Astrocyte of the cerebellum (primary cell): ENCODE measurements around the gene ZDBF2.

Experiments used
- DNase-seq: peaks from one replicate; pipeline ENCODE4 v3.0.0-alpha.2; 2011; ENCODE audit warnings: low read depth
- H3K4me3 ChIP-seq: 2 replicates; pipeline ENCODE4 v1.5.1; 2011; ENCODE audit warnings: mild to moderate bottlenecking, low read depth, low read length, moderate library complexity
- in situ Hi-C: cut with HindIII; loops from 2 replicates; pipeline ENCODE4 v1.10.0; 2017; ENCODE audit warnings: low sequenced_read_pairs
- TF ChIP-seq, protein P1 (sequence below): IDR thresholded peaks from 2 replicates; pipeline ENCODE4 v1.5.1; 2012; ENCODE audit warnings: low read length, low read depth, moderate library complexity, mild to moderate bottlenecking; ENCODE audit errors: missing control alignments

Gene ZDBF2

DNA sequence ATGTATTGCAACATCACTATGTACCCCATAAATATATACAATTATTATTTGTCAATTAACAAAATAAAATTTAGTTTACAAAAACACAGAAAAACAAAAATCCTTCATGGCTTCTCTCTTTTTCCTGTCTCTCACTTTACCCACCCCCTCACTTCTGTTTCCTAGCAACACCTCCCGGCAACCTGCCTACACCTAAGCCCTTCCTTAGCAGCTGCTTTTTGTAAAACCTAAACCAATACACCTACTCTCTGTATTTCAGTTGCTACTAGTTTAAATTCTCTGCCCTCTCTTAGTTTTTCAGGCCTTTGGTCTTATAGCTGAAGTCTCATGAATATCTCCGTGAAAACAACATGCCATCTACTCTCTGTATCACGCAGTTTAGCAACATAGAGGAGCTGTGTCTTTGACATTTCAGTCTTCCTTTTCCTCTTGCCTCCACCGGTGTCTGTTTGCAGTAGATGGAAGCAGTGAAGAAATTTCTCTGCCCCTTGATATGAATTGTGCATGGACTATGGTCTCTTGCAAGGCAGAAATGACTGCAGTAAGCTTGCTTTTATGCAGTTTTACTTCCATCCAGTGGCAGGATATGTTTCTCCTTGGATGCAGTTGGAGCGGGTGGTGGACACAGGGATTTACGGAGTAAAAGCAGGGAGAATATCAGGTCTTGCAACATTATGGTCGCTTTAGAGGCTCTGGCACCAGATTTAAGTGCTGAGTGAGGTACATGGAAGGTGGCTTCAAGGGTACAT lies 42.0 kb upstream of the ZDBF2 start:
- no peak overlapping the region for H3K4me3 ChIP-seq
- in situ Hi-C loops: no loop called here
- DNase-seq: no peak
- TF ChIP-seq, protein P1, sequence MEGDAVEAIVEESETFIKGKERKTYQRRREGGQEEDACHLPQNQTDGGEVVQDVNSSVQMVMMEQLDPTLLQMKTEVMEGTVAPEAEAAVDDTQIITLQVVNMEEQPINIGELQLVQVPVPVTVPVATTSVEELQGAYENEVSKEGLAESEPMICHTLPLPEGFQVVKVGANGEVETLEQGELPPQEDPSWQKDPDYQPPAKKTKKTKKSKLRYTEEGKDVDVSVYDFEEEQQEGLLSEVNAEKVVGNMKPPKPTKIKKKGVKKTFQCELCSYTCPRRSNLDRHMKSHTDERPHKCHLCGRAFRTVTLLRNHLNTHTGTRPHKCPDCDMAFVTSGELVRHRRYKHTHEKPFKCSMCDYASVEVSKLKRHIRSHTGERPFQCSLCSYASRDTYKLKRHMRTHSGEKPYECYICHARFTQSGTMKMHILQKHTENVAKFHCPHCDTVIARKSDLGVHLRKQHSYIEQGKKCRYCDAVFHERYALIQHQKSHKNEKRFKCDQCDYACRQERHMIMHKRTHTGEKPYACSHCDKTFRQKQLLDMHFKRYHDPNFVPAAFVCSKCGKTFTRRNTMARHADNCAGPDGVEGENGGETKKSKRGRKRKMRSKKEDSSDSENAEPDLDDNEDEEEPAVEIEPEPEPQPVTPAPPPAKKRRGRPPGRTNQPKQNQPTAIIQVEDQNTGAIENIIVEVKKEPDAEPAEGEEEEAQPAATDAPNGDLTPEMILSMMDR: no peak

DNA sequence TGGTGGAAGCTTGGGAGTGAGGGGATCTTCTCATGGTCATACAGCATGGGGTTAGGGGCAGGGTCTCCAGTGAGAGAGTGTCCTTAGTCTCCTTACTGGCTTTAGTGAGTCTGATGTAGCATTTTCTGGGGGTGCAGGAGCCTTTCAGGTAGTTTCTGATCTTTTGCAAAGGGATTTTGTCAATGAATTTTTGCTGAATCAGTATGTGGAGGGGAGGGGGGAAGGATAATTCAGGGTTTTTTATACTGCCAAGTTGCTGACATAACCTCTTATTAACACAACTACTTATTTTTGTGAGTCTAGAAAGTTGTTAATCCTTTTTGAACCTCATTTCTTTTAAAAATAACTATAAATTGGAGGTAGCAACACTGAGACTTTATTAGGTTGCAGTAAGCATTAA lies 35.3 kb upstream of the ZDBF2 start:
- TF ChIP-seq, protein P1: no peak
- no peak for DNase-seq
- H3K4me3 ChIP-seq: no peak overlapping the region
- in situ Hi-C loops: no loop called here

- in situ Hi-C loops: no loop called here
- H3K4me3 ChIP-seq: no peak overlapping the region
- TF ChIP-seq, protein P1: no peak
- no peak for DNase-seq
Measured at GRCh38 chr2:206240327-206240726, 34.1 kb upstream of the ZDBF2 start.

DNA sequence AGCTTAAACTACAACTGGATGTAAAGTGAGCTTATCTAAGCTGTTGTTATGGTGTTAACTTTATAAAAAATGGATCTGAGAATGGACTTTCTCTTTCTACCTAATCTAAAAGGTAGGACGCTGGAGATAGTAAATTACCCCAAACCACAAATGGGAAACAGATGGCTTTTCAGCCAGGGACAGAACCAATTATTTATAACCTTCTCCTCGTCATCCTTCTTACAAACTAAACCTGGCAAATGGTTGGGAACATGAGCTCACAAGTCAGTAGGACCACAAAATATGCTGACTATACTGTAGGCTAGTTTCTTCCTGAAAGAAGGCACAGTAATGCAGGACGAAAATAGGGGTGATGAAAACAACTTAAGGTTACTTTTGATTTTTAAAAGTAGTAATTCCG lies 32.7 kb upstream of the ZDBF2 start:
- in situ Hi-C loops: no loop called here
- TF ChIP-seq, protein P1: no peak
- no peak overlapping the region for H3K4me3 ChIP-seq
- no peak for DNase-seq

DNA sequence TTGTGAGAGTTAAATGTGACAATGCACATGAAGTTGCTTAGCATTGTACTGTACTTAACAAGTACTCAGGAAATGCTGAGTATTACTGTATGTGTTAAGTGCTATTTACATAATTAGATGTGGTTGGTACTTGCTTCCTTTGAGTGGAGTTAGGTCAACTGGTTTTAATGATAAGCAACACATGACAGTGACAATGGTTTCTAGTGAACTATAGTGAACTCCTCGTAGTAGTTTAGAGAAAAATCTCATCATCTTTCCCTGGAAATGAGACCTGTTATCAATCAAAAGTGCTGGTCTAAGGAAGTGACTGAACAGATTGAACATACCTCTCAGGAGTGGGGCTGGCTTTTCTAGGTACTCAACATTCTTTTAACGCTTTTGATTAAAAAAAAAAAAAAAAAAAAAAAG lies 29.2 kb upstream of the ZDBF2 start:
- in situ Hi-C loops: no loop called here
- H3K4me3 ChIP-seq: no peak overlapping the region
- DNase-seq: no peak

GRCh38 chr2:206250041-206250897 lies 24.2 kb upstream of the ZDBF2 start:
- TF ChIP-seq, protein P1: peak; percentile 25
- no peak for DNase-seq
- peak overlapping the region; percentile 26 for H3K4me3 ChIP-seq
- in situ Hi-C loops: no loop called here

More for the DNA sequence above, 29.2 kb upstream of the ZDBF2 start:
- TF ChIP-seq, protein P1: no peak
